Ureter (tissue), 1 donor: ENCODE data around the gene NOG. TPM values are rescaled to one million over a fixed set of nuclear protein-coding genes. Genes with fewer than 3 reads are reported as not detected.

Experiments
- DNase-seq: peaks from one replicate; pipeline ENCODE4 v3.0.0-alpha.2; 2020; ENCODE audit warnings: low spot score
- total RNA-seq: library from RNA; stranded (reverse); gene quantifications from one replicate; pipeline ENCODE4 v1.2.4, GENCODE V29; 2023
- donor health status: DM: yes; HTN: yes; CAD: no.

The NOG gene
- total RNA-seq = 0.60 TPM

DNA sequence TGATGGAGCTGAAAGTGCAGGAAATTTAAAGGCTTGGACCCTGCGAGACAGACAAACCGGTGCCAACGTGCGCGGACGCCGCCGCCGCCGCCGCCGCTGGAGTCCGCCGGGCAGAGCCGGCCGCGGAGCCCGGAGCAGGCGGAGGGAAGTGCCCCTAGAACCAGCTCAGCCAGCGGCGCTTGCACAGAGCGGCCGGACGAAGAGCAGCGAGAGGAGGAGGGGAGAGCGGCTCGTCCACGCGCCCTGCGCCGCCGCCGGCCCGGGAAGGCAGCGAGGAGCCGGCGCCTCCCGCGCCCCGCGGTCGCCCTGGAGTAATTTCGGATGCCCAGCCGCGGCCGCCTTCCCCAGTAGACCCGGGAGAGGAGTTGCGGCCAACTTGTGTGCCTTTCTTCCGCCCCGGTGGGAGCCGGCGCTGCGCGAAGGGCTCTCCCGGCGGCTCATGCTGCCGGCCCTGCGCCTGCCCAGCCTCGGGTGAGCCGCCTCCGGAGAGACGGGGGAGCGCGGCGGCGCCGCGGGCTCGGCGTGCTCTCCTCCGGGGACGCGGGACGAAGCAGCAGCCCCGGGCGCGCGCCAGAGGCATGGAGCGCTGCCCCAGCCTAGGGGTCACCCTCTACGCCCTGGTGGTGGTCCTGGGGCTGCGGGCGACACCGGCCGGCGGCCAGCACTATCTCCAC is at the start of gene NOG:
Gene NOG (plus strand): TSS at position 54 of the 674 bp plus-strand sequence. CDS start 525 bp downstream, at position 579.
- peak; percentile 68 for DNase-seq

DNA sequence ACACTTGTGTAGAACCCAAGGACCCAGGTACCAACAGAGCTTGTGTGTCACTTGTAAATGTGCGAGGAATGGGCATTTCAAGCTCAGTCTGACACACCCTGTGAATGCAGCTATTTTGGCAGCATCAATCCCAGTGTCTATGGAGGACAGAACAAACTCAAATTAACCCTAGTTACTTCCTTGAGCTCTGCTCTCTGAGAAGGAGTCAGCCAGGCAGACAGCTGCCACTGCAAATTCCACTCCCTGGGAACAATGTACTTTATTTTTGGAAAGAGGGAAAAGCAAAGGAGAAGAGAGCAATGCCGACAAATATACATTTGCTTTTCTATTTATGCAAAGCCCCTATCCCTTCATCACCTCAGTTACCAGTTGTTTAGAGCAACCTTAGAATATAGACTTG is 48.4 kb upstream of the NOG start:
- no peak for DNase-seq

DNA sequence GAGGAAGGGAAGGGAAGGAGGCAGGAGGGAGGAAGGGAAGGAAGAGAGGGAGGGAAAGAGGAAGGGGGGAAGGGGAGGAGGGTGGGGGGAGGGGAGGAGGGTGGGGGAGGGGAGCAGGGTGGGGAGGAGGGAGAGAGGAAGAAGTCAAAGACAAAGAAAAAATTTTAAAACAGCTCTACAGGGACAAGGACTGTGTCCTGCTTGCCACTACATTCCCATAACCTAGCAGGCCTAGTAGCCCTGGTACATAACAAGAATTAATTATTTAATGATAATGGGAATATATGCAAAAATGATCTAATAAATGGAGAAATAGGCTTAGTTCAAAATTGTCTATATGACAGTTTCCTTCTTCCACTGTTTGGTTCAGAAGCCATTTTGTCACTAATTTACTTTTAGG is 47.6 kb upstream of the NOG start:
- no peak for DNase-seq

GRCh38 chr17:56548661-56549060 is 44.8 kb upstream of the NOG start:
- DNase-seq = no peak

DNA sequence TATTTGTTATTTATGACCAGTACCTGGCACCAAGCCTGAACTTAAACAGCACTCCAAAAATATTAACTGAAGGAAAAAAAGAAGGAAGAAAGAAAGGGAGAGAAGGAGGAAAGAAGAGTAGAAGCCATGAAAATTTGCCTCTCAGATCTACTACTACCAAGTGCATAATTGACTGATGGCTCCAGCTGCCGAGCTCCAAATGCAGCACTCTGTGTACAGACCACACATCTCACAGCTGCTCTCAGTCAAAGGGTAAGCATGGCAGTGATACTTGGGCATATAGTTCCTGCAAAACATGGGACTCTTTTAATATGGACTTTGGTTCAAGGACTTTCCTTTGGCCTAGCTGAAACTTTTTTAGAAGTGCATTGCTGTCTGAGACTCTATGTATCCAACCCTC is 44.0 kb upstream of the NOG start:
- no peak for DNase-seq

DNA sequence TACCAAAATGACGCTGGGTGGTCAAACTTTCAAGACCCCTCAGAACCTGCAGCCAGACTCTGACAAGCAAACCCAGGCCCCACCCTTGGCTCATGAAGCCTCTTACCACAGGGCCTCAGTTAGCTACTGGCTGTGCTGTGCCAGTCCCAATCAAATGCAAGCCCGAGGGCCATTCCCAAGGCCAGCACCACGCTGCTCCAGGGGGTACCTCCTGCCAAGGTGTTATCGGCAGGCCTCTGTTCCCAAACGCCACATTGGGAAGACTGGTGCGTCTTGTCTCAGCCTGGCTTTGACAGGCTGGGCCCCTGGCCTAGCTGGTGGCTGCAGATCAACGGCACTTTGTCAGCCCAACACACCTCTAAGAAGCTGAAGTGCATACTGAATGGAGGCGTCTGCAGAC is 35.8 kb upstream of the NOG start:
- DNase-seq = no peak

- DNase-seq = no peak
These were observed 35.4 kb upstream of the NOG start for GRCh38 chr17:56558088-56558487.

GRCh38 chr17:56570199-56570598 is 23.3 kb upstream of the NOG start:
- no peak for DNase-seq

GRCh38 chr17:56571456-56571855 is 22.0 kb upstream of the NOG start:
- DNase-seq = no peak

DNA sequence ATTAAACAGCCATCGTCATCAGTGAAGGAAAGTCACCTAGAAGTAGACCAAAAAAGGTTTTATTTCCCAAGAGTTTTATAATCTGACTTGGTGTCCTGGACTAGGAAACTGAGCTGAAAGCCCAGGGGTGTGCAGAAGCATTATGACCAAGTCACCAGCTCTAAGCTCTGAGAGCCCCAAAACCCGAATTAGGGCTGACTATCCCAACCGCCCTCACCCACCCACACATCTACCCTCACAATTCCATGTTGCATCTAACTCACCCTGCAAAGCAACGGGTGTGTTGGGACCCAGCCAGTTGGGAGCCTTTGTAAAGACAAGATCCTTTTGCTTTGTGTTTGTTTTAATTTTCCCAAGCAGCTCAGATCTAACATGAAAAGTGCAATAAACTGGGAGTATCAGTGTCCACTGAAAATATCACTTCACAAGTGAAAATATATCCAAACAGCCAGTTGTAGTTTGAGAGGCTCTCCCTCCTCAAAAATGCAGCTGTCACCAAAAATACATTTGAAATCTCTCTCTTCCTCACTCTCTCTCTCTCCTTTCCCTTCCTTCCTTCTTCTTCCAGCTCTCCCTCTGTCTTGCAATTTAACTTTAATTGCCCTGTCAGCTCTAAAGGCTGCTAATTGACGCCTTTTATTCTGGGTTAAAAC is 16.2 kb upstream of the NOG start:
- no peak for DNase-seq

DNA sequence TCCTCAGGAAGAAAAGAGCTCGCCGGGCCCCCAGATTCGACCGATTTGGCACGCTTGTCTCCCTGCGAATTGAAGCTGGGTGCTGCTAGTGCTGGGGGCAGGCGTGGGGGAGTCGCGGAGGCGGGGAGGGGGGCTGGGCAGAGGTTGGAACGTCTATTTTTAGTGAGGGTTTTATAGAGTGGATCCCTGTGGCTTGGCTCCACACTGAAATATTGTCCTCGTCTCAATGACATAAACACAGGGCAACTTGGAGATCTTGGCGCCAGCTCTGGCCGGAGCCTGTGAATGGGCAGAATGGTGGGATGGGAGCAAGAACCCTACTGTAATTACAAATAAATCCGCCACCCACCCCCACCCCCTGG is 15.7 kb upstream of the NOG start:
- DNase-seq = no peak

GRCh38 chr17:56581635-56582627 is 11.6 kb upstream of the NOG start:
- no peak for DNase-seq

DNA sequence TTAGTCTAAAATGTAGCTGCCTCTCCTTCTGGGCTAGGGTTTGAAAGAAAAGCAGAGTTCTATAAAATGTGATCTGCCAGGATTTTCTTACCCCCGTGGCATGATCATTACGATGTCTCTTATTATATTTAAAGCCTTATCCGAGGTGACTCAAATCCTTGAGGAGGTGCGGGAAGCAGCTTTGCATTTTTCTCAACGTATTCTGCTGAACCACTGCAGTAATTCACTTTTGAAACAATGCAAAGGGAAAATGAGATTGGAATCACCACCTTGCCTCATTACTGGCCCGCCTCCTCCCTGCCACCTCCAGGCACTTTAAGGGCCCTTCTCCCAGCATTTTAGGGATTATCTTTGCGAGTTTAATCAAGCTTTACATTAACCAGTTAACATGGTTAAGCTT is 9.7 kb upstream of the NOG start:
- no peak for DNase-seq

GRCh38 chr17:56587298-56587697 is 6.2 kb upstream of the NOG start:
- DNase-seq = no peak

DNA sequence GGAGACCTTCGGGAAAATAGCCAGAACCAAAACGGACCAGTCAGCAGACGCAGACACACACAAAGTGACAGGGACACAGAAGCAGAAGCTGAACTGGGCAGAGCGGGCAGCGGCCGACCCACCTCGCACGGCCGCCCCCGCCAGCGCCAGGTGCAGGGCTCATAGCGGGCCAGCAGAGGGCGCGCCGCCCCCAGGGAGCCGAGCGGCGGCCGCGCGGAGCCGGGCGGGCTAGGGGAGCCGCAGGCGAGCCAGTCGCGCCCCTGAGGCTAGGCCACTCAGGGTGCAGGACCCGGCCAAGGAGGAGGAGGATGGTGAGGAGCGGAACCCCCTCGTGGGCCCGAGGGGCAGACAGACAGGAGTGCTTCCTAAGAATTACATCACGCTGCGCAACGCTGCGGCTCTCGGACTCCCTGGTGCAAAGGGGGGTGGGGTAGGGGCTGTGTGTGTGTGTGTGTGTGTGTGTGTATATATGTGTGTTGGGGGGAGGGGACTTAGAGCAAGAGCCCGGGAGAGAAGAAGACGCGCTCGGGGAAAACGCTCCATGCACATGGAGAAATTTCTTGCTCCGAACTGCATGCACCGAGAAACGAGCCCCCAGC is 913 bp upstream of the NOG start:
- peak; percentile 54 for DNase-seq

- DNase-seq = peak; percentile 59
These were observed 333 bp upstream of the NOG start for GRCh38 chr17:56593086-56593645.

GRCh38 chr17:56594320-56595107 is 1.0 kb downstream of the NOG start:
- no peak for DNase-seq

- DNase-seq = no peak
These were observed 1.6 kb downstream of the NOG start for GRCh38 chr17:56595108-56595418.

DNA sequence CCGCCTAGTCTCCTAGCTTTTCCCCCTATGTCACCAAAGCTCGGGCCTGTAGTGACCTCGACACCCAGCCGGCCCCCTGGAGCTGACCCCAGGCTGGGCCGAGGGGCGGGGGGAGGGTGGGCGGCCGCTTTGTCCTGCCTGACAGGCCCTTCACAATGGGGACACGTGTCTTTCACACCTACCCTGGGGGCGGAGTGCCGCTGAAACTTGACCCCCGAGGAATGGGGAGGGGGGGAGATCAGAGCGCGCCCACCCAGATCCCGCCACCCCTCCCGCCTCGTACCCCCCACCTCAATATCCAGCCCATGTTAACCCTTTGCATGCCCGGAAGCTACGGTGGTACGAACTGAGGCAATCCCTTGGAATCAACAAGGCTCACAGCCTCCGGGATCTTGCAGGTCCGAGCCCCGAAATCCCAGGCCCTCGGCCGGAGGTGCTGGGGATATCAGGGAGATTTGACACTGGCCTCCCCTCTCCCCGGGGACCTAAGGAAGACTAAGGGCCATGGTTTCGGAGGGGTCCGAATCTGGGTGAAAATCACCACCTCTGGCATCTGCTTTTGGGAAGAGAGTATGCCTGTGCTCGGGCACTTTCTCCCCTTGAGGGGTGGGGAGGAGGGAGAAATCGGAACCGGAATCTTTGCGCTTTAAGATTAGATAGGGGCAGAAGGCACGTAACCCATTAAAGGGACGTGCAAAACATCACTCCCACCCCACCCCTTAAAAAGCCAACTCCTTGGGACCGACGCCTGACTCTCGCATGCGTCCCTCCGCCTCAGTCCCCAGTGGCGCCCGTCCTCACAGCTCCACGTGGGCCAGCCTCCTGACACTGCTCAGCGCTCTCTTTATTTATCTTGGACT is 2.6 kb downstream of the NOG start:
- no peak for DNase-seq
